Measurements from ENCODE around the gene MKNK2. TPM values are rescaled to one million over a fixed set of nuclear protein-coding genes. Genes with fewer than 3 reads are reported as not detected.
A peak's percentile ranks its signal among the peaks of the same experiment; 100 is the strongest.

Gene MKNK2
- polyA plus RNA-seq, 1 of the 3 experiments (the other 2 are of a cell fraction): 65.4 TPM

DNA sequence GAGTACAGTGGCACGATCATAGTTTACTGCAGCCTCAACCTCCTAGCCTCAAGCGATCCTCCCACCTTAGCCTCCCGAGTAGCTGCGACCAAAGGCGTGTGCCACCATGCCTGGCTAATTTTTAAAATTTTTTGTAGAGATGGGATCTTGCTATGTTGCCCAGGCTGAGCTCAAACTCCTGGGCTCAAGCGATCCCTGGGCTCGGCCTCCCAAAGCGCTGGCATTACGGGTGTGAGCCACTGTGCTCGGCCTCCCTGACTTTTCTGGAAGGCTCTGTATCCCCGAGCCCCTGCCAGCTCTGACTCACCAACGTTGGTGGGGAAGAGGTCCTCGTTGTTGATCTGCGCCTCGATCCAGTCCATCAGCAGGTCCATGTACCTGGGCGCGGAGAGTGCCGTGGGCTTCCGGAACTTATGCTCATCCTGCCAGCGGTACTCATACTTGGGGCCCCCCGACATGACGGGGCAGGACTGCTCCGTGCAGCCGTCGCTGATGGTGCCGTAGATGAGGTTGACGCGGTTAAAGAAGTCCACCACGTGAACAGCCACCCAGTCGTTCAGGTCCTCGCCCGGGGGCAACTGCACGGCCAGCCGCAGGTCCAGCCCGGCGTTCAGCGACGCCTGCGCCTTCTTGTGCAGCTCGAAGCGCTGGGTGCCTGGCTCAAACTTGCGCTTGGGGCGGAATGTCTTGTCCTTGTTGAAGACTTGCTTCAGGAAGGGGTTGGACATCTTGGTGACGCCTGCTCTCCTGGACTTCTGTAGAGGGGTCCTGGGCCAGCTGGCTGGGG, 27.0 kb upstream of the MKNK2 start (continued):
- TF ChIP-seq SMC3 (IDR thresholded peaks at IDR 0.05; ENCODE audit: low read depth, low read length): no peak
- no peak for TF ChIP-seq MXI1 (IDR thresholded peaks at IDR 0.05; ENCODE audit: low read depth, low read length)

DNA sequence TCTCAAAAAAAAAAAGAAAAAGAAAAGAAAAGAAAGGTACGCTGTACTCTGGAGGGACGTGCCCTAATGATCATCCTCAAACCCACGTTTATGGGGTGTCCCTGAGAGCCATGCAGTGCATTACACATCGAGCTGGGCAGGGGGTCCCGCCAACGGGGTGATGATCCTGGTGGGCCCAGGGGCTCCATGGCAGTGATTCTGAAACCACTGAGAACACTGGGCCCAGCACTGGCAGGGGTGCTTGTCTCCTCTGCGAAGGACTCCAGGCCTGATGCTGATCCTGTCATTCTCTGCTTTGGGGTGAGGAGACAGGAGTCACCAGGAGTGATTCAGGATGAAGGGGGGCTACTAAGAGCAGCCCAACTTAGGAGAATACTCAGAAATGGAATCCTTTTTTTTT, 26.4 kb upstream of the MKNK2 start:
- no peaks in the 10 kb centered on the region for H3F3A ChIP-seq (replicated peaks; ENCODE audit: insufficient read depth)
- POLR2A ChIA-PET: no interaction called here
- H2AFZ ChIP-seq (ENCODE audit: low read depth): no peak overlapping the region
- peaks cover 7% of the 10 kb centered on the region; the same call in 1 of the 2 replicates for H3K79me2 ChIP-seq (ENCODE audit: insufficient read depth)
- H3K9me3 ChIP-seq: no peaks in the 10 kb centered on the region
- no peak overlapping the region for H3K4me3 ChIP-seq (ENCODE audit: low read depth in 2 of 2, low read length in 1 of 2)
- H3K9ac ChIP-seq: no peak overlapping the region
- H4K20me1 ChIP-seq (ENCODE audit: insufficient read depth): no peaks in the 10 kb centered on the region
- no peaks in the 10 kb centered on the region for H3K27me3 ChIP-seq (ENCODE audit: insufficient read depth)
- TF ChIP-seq JUND (IDR thresholded peaks at IDR 0.05): no peak
- no peak for TF ChIP-seq FOSL2 (IDR thresholded peaks at IDR 0.05; ENCODE audit: borderline replicate concordance, low read depth)
- TF ChIP-seq CHD2 (IDR thresholded peaks at IDR 0.05; ENCODE audit: low read length, partially characterized antibody): no peak
- no peak for TF ChIP-seq ELF1 (IDR thresholded peaks at IDR 0.05)
- no peak for TF ChIP-seq RXRA (IDR thresholded peaks at IDR 0.05; ENCODE audit: borderline replicate concordance, low read depth)
- no peak for TF ChIP-seq YY1 (IDR thresholded peaks at IDR 0.05; ENCODE audit: low read depth)
- no peak for TF ChIP-seq NRF1 (IDR thresholded peaks at IDR 0.05; ENCODE audit: low read depth, low read length)
- TF ChIP-seq EP300 (IDR thresholded peaks at IDR 0.05; ENCODE audit: borderline replicate concordance in 1 of 2, low read depth in 1 of 2, low read length in 1 of 2): no peak
- TF ChIP-seq, protein P1, sequence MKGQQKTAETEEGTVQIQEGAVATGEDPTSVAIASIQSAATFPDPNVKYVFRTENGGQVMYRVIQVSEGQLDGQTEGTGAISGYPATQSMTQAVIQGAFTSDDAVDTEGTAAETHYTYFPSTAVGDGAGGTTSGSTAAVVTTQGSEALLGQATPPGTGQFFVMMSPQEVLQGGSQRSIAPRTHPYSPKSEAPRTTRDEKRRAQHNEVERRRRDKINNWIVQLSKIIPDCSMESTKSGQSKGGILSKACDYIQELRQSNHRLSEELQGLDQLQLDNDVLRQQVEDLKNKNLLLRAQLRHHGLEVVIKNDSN (IDR thresholded peaks at IDR 0.05; ENCODE audit: borderline replicate concordance, low read depth): no peak
- TF ChIP-seq, protein P2, sequence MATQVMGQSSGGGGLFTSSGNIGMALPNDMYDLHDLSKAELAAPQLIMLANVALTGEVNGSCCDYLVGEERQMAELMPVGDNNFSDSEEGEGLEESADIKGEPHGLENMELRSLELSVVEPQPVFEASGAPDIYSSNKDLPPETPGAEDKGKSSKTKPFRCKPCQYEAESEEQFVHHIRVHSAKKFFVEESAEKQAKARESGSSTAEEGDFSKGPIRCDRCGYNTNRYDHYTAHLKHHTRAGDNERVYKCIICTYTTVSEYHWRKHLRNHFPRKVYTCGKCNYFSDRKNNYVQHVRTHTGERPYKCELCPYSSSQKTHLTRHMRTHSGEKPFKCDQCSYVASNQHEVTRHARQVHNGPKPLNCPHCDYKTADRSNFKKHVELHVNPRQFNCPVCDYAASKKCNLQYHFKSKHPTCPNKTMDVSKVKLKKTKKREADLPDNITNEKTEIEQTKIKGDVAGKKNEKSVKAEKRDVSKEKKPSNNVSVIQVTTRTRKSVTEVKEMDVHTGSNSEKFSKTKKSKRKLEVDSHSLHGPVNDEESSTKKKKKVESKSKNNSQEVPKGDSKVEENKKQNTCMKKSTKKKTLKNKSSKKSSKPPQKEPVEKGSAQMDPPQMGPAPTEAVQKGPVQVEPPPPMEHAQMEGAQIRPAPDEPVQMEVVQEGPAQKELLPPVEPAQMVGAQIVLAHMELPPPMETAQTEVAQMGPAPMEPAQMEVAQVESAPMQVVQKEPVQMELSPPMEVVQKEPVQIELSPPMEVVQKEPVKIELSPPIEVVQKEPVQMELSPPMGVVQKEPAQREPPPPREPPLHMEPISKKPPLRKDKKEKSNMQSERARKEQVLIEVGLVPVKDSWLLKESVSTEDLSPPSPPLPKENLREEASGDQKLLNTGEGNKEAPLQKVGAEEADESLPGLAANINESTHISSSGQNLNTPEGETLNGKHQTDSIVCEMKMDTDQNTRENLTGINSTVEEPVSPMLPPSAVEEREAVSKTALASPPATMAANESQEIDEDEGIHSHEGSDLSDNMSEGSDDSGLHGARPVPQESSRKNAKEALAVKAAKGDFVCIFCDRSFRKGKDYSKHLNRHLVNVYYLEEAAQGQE (IDR thresholded peaks at IDR 0.05; ENCODE audit: low read depth, low read length): no peak
- TF ChIP-seq GATA2 (CRISPR knock-in tag; IDR thresholded peaks at IDR 0.05): no peak
- TF ChIP-seq MEF2A (IDR thresholded peaks at IDR 0.05; ENCODE audit: borderline replicate concordance, low read depth): no peak
- TF ChIP-seq NFIC (IDR thresholded peaks at IDR 0.05; ENCODE audit: borderline replicate concordance): no peak
- TF ChIP-seq FOXM1 (IDR thresholded peaks at IDR 0.05; ENCODE audit: low read depth): no peak
- no peak for TF ChIP-seq TCF12 (IDR thresholded peaks at IDR 0.05)
- TF ChIP-seq TEAD4 (IDR thresholded peaks at IDR 0.05; ENCODE audit: borderline replicate concordance, insufficient read depth): no peak
- no peak for TF ChIP-seq SIN3A (IDR thresholded peaks at IDR 0.05; ENCODE audit: borderline replicate concordance, low read depth, low read length)
- TF ChIP-seq, protein P3, sequence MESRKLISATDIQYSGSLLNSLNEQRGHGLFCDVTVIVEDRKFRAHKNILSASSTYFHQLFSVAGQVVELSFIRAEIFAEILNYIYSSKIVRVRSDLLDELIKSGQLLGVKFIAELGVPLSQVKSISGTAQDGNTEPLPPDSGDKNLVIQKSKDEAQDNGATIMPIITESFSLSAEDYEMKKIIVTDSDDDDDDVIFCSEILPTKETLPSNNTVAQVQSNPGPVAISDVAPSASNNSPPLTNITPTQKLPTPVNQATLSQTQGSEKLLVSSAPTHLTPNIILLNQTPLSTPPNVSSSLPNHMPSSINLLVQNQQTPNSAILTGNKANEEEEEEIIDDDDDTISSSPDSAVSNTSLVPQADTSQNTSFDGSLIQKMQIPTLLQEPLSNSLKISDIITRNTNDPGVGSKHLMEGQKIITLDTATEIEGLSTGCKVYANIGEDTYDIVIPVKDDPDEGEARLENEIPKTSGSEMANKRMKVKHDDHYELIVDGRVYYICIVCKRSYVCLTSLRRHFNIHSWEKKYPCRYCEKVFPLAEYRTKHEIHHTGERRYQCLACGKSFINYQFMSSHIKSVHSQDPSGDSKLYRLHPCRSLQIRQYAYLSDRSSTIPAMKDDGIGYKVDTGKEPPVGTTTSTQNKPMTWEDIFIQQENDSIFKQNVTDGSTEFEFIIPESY (IDR thresholded peaks at IDR 0.05; ENCODE audit: borderline replicate concordance, low read depth): no peak
- TF ChIP-seq GABPA (IDR thresholded peaks at IDR 0.05; ENCODE audit: low read depth): no peak
- H3K36me3 ChIP-seq (replicated peaks in 1 of 2; ENCODE audit: control insufficient read depth in 1 of 2, insufficient read depth in 2 of 2, low read length in 1 of 2): peaks cover 17 to 20% of the 10 kb centered on the region in 2 experiments
- WGBS (ENCODE audit: low lambda C conversion rate): 90% methylated on average over 6 of the region's 7 CpGs
- DNase-seq: peak; percentile 4
- no peaks in the 10 kb centered on the region for H3K9me2 ChIP-seq
- H3K4me1 ChIP-seq (ENCODE audit: control insufficient read depth in 1 of 2, insufficient read depth in 2 of 2, low read depth in 1 of 2, low read length in 1 of 2): no peaks in the 10 kb centered on the region
- H3K4me2 ChIP-seq: no peak overlapping the region
- CTCF ChIA-PET: interaction anchor here (1.1 to 1.8 kb wide), 2 partner anchors 8 to 58 kb away, joined by 9 to 11 read pairs; no protein-coding TSS in a partner anchor
- H3K27ac ChIP-seq (ENCODE audit: low read depth in 2 of 2, low read length in 1 of 2): no peak overlapping the region
